Measurements from ENCODE around the gene CRB1. TPM values are rescaled to one million over a fixed set of nuclear protein-coding genes. Genes with fewer than 3 reads are reported as not detected.

CRB1 gene
- total RNA-seq, result not detected in 2 replicates

GRCh38 chr1:197268012-197268411 lies at the start of gene CRB1:
Gene CRB1, plus strand, starts transcription at chr1:197268252. Its CDS starts 161 bp downstream, at chr1:197268413.

Other genes starting within 250 kb of the CRB1 start
- not detected in 2 replicates for gene F13B, start 201.0 kb upstream of the CRB1 start, total RNA-seq
- 6.1 and 8.1 TPM in 2 replicates for gene ASPM, start 121.6 kb upstream of the CRB1 start, total RNA-seq
- 6.3 and 8.4 TPM in 2 replicates for gene ZBTB41, start 67.0 kb upstream of the CRB1 start, total RNA-seq

All from cardiac atrium fibroblast (primary cell).